ENCODE data around the gene ATP2A3.

Gene ATP2A3

GRCh38 chr17:4004517-4005295 is 40.5 kb upstream of the ATP2A3 start:
- peaks cover 8% of the 10 kb centered on the region for H3K4me1 ChIP-seq (ENCODE audit: control insufficient read depth, insufficient read depth, low read length, poor library complexity, severe bottlenecking)
- H3K4me3 ChIP-seq (ENCODE audit: insufficient read depth, low read depth, low read length, poor library complexity, severe bottlenecking), result no peak overlapping the region
- no peak overlapping the region for H3K27ac ChIP-seq (ENCODE audit: insufficient read depth, low read length, poor library complexity, severe bottlenecking)
- DNase-seq, result peak; percentile 18 to 41 (median 21)
- peaks cover 43% of the 10 kb centered on the region for H3K36me3 ChIP-seq (ENCODE audit: control insufficient read depth, insufficient read depth, low read length)
- no peaks in the 10 kb centered on the region for H3K27me3 ChIP-seq (replicated peaks; ENCODE audit: control insufficient read depth, insufficient read depth, low read length, poor library complexity, severe bottlenecking)
- no peaks in the 10 kb centered on the region for H3K9me3 ChIP-seq (ENCODE audit: control insufficient read depth, low read length)

- H3K36me3 ChIP-seq (ENCODE audit: control insufficient read depth, insufficient read depth, low read length), result peaks cover 34% of the 10 kb centered on the region
These were observed 39.5 kb upstream of the ATP2A3 start for GRCh38 chr17:4003501-4004421.

GRCh38 chr17:4003131-4003500 is 38.9 kb upstream of the ATP2A3 start:
- peaks cover 27% of the 10 kb centered on the region for H3K36me3 ChIP-seq (ENCODE audit: control insufficient read depth, insufficient read depth, low read length)
- H3K27ac ChIP-seq (ENCODE audit: insufficient read depth, low read length, poor library complexity, severe bottlenecking), result no peak overlapping the region

More at GRCh38 chr17:4003501-4004421, 39.5 kb upstream of the ATP2A3 start:
- peaks cover 8% of the 10 kb centered on the region for H3K4me1 ChIP-seq (ENCODE audit: control insufficient read depth, insufficient read depth, low read length, poor library complexity, severe bottlenecking)
- H3K4me3 ChIP-seq (ENCODE audit: insufficient read depth, low read depth, low read length, poor library complexity, severe bottlenecking), result no peak overlapping the region
- H3K27me3 ChIP-seq (replicated peaks; ENCODE audit: control insufficient read depth, insufficient read depth, low read length, poor library complexity, severe bottlenecking), result no peaks in the 10 kb centered on the region
- no peak for DNase-seq
- H3K27ac ChIP-seq (ENCODE audit: insufficient read depth, low read length, poor library complexity, severe bottlenecking), result no peak overlapping the region
- H3K9me3 ChIP-seq (ENCODE audit: control insufficient read depth, low read length), result no peaks in the 10 kb centered on the region

GRCh38 chr17:4001048-4001590 is 36.9 kb upstream of the ATP2A3 start:
- Histone ChIP-seq H3K36me3 (ENCODE audit: control insufficient read depth, insufficient read depth, low read length) (peaks cover 8% of the 10 kb centered on the region), H3K9me3 (ENCODE audit: control insufficient read depth, low read length) (no peaks in the 10 kb centered on the region), H3K27ac (ENCODE audit: insufficient read depth, low read length, poor library complexity, severe bottlenecking) (no peak overlapping the region), H3K4me3 (ENCODE audit: insufficient read depth, low read depth, low read length, poor library complexity, severe bottlenecking) (no peak overlapping the region), H3K4me1 (ENCODE audit: control insufficient read depth, insufficient read depth, low read length, poor library complexity, severe bottlenecking) (peaks cover 8% of the 10 kb centered on the region), H3K27me3 (replicated peaks; ENCODE audit: control insufficient read depth, insufficient read depth, low read length, poor library complexity, severe bottlenecking) (no peaks in the 10 kb centered on the region)
- DNase-seq, result no peak

More at GRCh38 chr17:4003131-4003500, 38.9 kb upstream of the ATP2A3 start:
- H3K4me3 ChIP-seq (ENCODE audit: insufficient read depth, low read depth, low read length, poor library complexity, severe bottlenecking), result no peak overlapping the region
- H3K27me3 ChIP-seq (replicated peaks; ENCODE audit: control insufficient read depth, insufficient read depth, low read length, poor library complexity, severe bottlenecking), result no peaks in the 10 kb centered on the region
- no peaks in the 10 kb centered on the region for H3K9me3 ChIP-seq (ENCODE audit: control insufficient read depth, low read length)
- DNase-seq, result no peak
- peaks cover 8% of the 10 kb centered on the region for H3K4me1 ChIP-seq (ENCODE audit: control insufficient read depth, insufficient read depth, low read length, poor library complexity, severe bottlenecking)

- H3K36me3 ChIP-seq (ENCODE audit: control insufficient read depth, insufficient read depth, low read length), result no peaks in the 10 kb centered on the region
- H3K9me3 ChIP-seq (ENCODE audit: control insufficient read depth, low read length), result no peaks in the 10 kb centered on the region
- H3K4me1 ChIP-seq (ENCODE audit: control insufficient read depth, insufficient read depth, low read length, poor library complexity, severe bottlenecking), result no peaks in the 10 kb centered on the region
- H3K27me3 ChIP-seq (replicated peaks; ENCODE audit: control insufficient read depth, insufficient read depth, low read length, poor library complexity, severe bottlenecking), result no peaks in the 10 kb centered on the region
- DNase-seq, result no peak
- no peak overlapping the region for H3K27ac ChIP-seq (ENCODE audit: insufficient read depth, low read length, poor library complexity, severe bottlenecking)
- no peak overlapping the region for H3K4me3 ChIP-seq (ENCODE audit: insufficient read depth, low read depth, low read length, poor library complexity, severe bottlenecking)
These were observed 34.2 kb upstream of the ATP2A3 start for GRCh38 chr17:3998436-3998835.

- Histone ChIP-seq H3K27ac (ENCODE audit: insufficient read depth, low read length, poor library complexity, severe bottlenecking) (no peak overlapping the region), H3K9me3 (ENCODE audit: control insufficient read depth, low read length) (no peaks in the 10 kb centered on the region), H3K36me3 (ENCODE audit: control insufficient read depth, insufficient read depth, low read length) (no peaks in the 10 kb centered on the region), H3K4me3 (ENCODE audit: insufficient read depth, low read depth, low read length, poor library complexity, severe bottlenecking) (no peak overlapping the region), H3K27me3 (replicated peaks; ENCODE audit: control insufficient read depth, insufficient read depth, low read length, poor library complexity, severe bottlenecking) (no peaks in the 10 kb centered on the region), H3K4me1 (ENCODE audit: control insufficient read depth, insufficient read depth, low read length, poor library complexity, severe bottlenecking) (no peaks in the 10 kb centered on the region)
- DNase-seq, result no peak
These were observed 30.8 kb upstream of the ATP2A3 start for GRCh38 chr17:3995067-3995466.

- H3K27me3 ChIP-seq (replicated peaks; ENCODE audit: control insufficient read depth, insufficient read depth, low read length, poor library complexity, severe bottlenecking), result no peaks in the 10 kb centered on the region
- H3K36me3 ChIP-seq (ENCODE audit: control insufficient read depth, insufficient read depth, low read length), result no peaks in the 10 kb centered on the region
- H3K27ac ChIP-seq (ENCODE audit: insufficient read depth, low read length, poor library complexity, severe bottlenecking), result no peak overlapping the region
- no peak for DNase-seq
- no peaks in the 10 kb centered on the region for H3K9me3 ChIP-seq (ENCODE audit: control insufficient read depth, low read length)
- no peaks in the 10 kb centered on the region for H3K4me1 ChIP-seq (ENCODE audit: control insufficient read depth, insufficient read depth, low read length, poor library complexity, severe bottlenecking)
- no peak overlapping the region for H3K4me3 ChIP-seq (ENCODE audit: insufficient read depth, low read depth, low read length, poor library complexity, severe bottlenecking)
These were observed 30.0 kb upstream of the ATP2A3 start for GRCh38 chr17:3994221-3994576.

- Histone ChIP-seq H3K27me3 (replicated peaks; ENCODE audit: control insufficient read depth, insufficient read depth, low read length, poor library complexity, severe bottlenecking) (no peaks in the 10 kb centered on the region), H3K4me1 (ENCODE audit: control insufficient read depth, insufficient read depth, low read length, poor library complexity, severe bottlenecking) (no peaks in the 10 kb centered on the region), H3K27ac (ENCODE audit: insufficient read depth, low read length, poor library complexity, severe bottlenecking) (no peak overlapping the region), H3K36me3 (ENCODE audit: control insufficient read depth, insufficient read depth, low read length) (no peaks in the 10 kb centered on the region), H3K9me3 (ENCODE audit: control insufficient read depth, low read length) (no peaks in the 10 kb centered on the region), H3K4me3 (ENCODE audit: insufficient read depth, low read depth, low read length, poor library complexity, severe bottlenecking) (no peak overlapping the region)
- no peak for DNase-seq
These were observed 29.4 kb upstream of the ATP2A3 start for GRCh38 chr17:3993493-3994220.

- no peaks in the 10 kb centered on the region for H3K36me3 ChIP-seq (ENCODE audit: control insufficient read depth, insufficient read depth, low read length)
These were observed 28.1 kb upstream of the ATP2A3 start for GRCh38 chr17:3992370-3992769.

More at GRCh38 chr17:3992370-3992769, 28.1 kb upstream of the ATP2A3 start:
- no peaks in the 10 kb centered on the region for H3K4me1 ChIP-seq (ENCODE audit: control insufficient read depth, insufficient read depth, low read length, poor library complexity, severe bottlenecking)
- no peaks in the 10 kb centered on the region for H3K27me3 ChIP-seq (replicated peaks; ENCODE audit: control insufficient read depth, insufficient read depth, low read length, poor library complexity, severe bottlenecking)
- H3K27ac ChIP-seq (ENCODE audit: insufficient read depth, low read length, poor library complexity, severe bottlenecking), result no peak overlapping the region
- no peak overlapping the region for H3K4me3 ChIP-seq (ENCODE audit: insufficient read depth, low read depth, low read length, poor library complexity, severe bottlenecking)
- no peak for DNase-seq
- H3K9me3 ChIP-seq (ENCODE audit: control insufficient read depth, low read length), result no peaks in the 10 kb centered on the region

All from effector memory CD4-positive, alpha-beta T cell (primary cell).